B cell (primary cell): ENCODE data around the gene PRTFDC1.

ENCODE experiments used
- CTCF ChIP-seq: fragments of 200-600 bp; IDR thresholded peaks from one replicate; pipeline ENCODE4 v1.8.0; 2022; ENCODE audit warnings: antibody characterized with exemption, mild to moderate bottlenecking
- EZH2 ChIP-seq: IDR thresholded peaks from 2 replicates; pipeline ENCODE4 v1.6.1; 2012; ENCODE audit warnings: borderline replicate concordance, low read depth, mild to moderate bottlenecking, moderate library complexity, low read length; ENCODE audit not compliant: insufficient read depth, poor library complexity, severe bottlenecking

DNA sequence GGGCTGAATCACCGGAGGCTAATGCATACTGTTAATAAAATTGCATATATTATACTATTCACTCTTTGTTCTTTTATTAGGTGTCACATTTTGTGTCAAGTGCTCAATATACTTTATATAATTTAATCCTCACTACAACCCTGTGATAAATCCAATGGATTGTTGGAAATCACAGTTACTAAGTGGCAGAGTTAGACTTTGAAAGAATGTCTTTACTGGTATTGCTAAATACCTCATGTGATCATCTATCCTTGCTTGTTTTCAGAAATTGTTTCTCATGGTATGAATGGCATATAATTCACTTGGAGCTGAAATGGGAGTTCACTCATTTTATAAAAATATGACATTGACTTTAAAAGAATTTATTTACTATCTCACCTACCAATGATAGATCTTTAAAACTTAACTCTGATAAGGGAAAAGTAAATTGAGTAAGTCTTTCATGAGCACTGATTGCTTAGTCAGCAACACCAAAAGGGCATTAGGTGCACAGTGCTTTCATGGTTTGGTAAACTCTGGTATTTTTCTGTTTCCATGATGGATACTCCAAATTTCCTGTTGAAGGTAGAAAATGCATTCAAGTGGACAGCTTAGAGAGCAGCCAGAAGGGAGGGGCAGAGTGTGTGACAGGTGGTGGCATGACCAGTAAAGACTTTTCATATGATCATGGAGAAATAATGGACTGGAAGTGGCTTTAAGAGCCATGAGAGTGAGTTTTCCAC, 41.0 kb upstream of the PRTFDC1 start:
- TF ChIP-seq CTCF = no peak
- no peak for TF ChIP-seq EZH2
